Measurements from ENCODE around the gene FAAH.

The FAAH gene

GRCh38 chr1:46452931-46453325 is 58.8 kb downstream of the FAAH start:
- no peak overlapping the region for H3K4me3 ChIP-seq (ENCODE audit: control insufficient read depth, low read depth, low read length)
- DNase-seq (ENCODE audit: low read depth), result no peak
- TF ChIP-seq CTCF (IDR thresholded peaks at IDR 0.05; ENCODE audit: control insufficient read depth, insufficient read depth, low read depth, low read length, missing control alignments), result no peak

- H3K4me3 ChIP-seq (ENCODE audit: control insufficient read depth, low read depth, low read length), result no peak overlapping the region
- DNase-seq (ENCODE audit: low read depth), result no peak
- TF ChIP-seq CTCF (IDR thresholded peaks at IDR 0.05; ENCODE audit: control insufficient read depth, insufficient read depth, low read depth, low read length, missing control alignments), result no peak
Measured at GRCh38 chr1:46453449-46453848, 59.3 kb downstream of the FAAH start.

GRCh38 chr1:46455951-46456350 is 61.8 kb downstream of the FAAH start:
- no peak for DNase-seq (ENCODE audit: low read depth)
- TF ChIP-seq CTCF (IDR thresholded peaks at IDR 0.05; ENCODE audit: control insufficient read depth, insufficient read depth, low read depth, low read length, missing control alignments), result no peak
- no peak overlapping the region for H3K4me3 ChIP-seq (ENCODE audit: control insufficient read depth, low read depth, low read length)

GRCh38 chr1:46456411-46456963 is 62.4 kb downstream of the FAAH start:
- TF ChIP-seq CTCF (IDR thresholded peaks at IDR 0.05; ENCODE audit: control insufficient read depth, insufficient read depth, low read depth, low read length, missing control alignments), result no peak
- DNase-seq (ENCODE audit: low read depth), result no peak
- H3K4me3 ChIP-seq (ENCODE audit: control insufficient read depth, low read depth, low read length), result no peak overlapping the region

- no peak for TF ChIP-seq CTCF (IDR thresholded peaks at IDR 0.05; ENCODE audit: control insufficient read depth, insufficient read depth, low read depth, low read length, missing control alignments)
- no peak for DNase-seq (ENCODE audit: low read depth)
- H3K4me3 ChIP-seq (ENCODE audit: control insufficient read depth, low read depth, low read length), result no peak overlapping the region
Measured at GRCh38 chr1:46457178-46457577, 63.1 kb downstream of the FAAH start.

GRCh38 chr1:46458190-46458589 is 64.1 kb downstream of the FAAH start:
- H3K4me3 ChIP-seq (ENCODE audit: control insufficient read depth, low read depth, low read length), result no peak overlapping the region
- TF ChIP-seq CTCF (IDR thresholded peaks at IDR 0.05; ENCODE audit: control insufficient read depth, insufficient read depth, low read depth, low read length, missing control alignments), result no peak
- no peak for DNase-seq (ENCODE audit: low read depth)

- no peak for DNase-seq (ENCODE audit: low read depth)
- TF ChIP-seq CTCF (IDR thresholded peaks at IDR 0.05; ENCODE audit: control insufficient read depth, insufficient read depth, low read depth, low read length, missing control alignments), result no peak
Measured at GRCh38 chr1:46458846-46459245, 64.7 kb downstream of the FAAH start.

More at GRCh38 chr1:46458846-46459245, 64.7 kb downstream of the FAAH start:
- H3K4me3 ChIP-seq (ENCODE audit: control insufficient read depth, low read depth, low read length), result no peak overlapping the region
